ENCODE data around the gene UBR3.

UBR3 gene

DNA sequence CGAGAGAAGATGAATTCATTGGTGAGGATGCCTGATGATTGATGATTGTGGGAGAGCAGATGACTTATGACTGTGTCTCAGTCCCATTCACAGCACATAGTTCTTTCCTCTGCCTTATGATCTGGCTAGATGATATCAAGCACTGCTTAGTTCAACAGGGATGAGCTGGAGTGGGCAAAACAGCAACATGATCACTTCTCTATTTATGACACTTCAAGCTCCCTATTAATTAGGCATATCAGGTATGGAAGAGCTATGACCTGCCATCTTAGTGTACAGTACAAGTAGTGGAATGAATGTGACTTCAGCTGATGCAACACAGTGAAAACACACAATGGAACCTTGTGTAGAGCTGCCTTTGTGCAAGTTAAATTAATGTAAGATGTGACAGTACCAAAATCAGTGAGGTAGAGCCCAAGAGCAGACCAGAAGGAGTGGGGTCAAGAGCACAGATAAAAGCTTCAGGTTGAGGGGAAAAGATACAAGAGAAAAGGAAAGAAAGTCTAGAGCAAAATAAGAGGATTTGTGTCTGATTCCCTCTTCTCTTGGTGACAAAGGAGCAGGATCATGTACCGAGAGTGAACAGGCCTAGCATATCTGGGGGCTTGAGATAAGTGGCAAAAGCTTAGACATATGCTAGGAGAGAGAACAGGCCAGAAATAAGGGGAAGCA is 257.7 kb downstream of the UBR3 start:
- Histone ChIP-seq H3K4me3 (ENCODE audit: low read length) (no peak overlapping the region), H3K9me3 (ENCODE audit: control insufficient read depth, insufficient read depth, low read length) (no peaks in the 10 kb centered on the region), H3K27me3 (ENCODE audit: control insufficient read depth, insufficient read depth, low read length) (no peaks in the 10 kb centered on the region), H3K4me1 (ENCODE audit: control insufficient read depth, insufficient read depth, low read length) (peaks cover 6% of the 10 kb centered on the region), H3K27ac (ENCODE audit: low read length) (no peak overlapping the region), H3K36me3 (ENCODE audit: control insufficient read depth, insufficient read depth, low read length) (no peaks in the 10 kb centered on the region)
- no peak for DNase-seq (ENCODE audit: low read depth, low spot score)
- WGBS (ENCODE audit: insufficient coverage, insufficient read length): no CpG with 5 or more reads among the region's 2 CpGs

DNA sequence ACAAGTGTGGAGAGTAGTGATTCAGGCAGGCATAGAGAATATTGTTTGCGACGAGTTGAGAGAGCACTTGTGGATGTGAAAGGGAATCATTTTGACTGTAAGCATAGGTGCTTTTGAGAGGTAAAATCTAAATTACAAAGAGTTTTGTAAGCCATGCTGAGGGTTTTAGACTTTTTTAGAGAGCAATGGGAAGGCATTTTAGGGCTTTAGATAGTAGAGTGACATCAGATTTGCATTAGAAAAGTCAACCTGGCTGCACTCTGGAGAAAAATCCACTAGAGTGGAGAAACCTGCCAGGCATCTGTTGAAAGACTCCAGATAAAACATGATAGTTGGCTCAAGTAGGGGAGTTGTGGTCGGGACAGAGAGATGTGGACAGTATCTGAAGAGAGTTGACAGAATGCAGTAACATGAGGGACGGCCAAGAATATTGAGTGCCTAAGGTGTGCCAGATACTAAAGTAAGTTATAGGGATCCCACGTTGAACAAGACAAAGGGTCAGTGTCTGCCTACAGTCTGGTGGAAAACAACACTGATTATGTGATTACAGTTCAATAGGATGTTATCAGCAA is 258.9 kb downstream of the UBR3 start:
- DNase-seq (ENCODE audit: low read depth, low spot score): no peak
- no peak overlapping the region for H3K4me3 ChIP-seq (ENCODE audit: low read length)
- H3K27me3 ChIP-seq (ENCODE audit: control insufficient read depth, insufficient read depth, low read length): no peaks in the 10 kb centered on the region
- H3K27ac ChIP-seq (ENCODE audit: low read length): peak overlapping the region; percentile 10
- WGBS (ENCODE audit: insufficient coverage, insufficient read length): no CpG with 5 or more reads among the region's 5 CpGs
- H3K9me3 ChIP-seq (ENCODE audit: control insufficient read depth, insufficient read depth, low read length): no peaks in the 10 kb centered on the region
- H3K36me3 ChIP-seq (ENCODE audit: control insufficient read depth, insufficient read depth, low read length): no peaks in the 10 kb centered on the region
- H3K4me1 ChIP-seq (ENCODE audit: control insufficient read depth, insufficient read depth, low read length): peaks cover 6% of the 10 kb centered on the region

DNA sequence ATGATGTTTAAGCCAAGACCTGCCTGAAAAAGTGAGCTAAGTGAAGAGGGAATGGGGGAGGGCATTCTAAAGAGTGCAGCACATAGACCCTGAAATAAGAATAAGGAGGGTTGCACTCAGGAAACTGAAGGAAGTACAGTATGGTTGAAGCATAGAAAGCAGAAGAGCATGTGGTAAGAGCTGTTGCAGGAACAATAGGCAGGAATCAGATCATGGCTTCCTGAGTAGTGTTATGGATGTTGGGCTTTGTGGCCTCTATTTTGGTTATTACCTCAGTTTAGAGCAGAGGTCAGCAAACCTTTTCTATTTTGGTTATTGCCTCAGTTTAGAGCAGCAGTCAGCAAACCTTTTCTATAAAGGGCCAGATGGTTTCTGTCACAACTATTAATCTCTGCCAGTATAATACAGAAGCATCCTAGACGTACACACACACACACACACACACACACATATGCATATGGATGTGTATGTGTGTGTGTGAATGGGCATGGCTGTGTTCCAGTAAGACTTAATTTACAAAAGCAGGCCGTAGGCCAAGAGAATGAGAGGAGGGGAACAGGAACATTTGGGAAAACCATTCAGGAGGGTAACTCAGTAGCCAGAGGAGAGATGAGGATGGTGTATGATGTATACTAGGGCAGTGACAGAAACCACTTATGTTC is 259.6 kb downstream of the UBR3 start:
- WGBS (ENCODE audit: insufficient coverage, insufficient read length): no CpG with 5 or more reads among the region's 2 CpGs
- peaks cover 6% of the 10 kb centered on the region for H3K4me1 ChIP-seq (ENCODE audit: control insufficient read depth, insufficient read depth, low read length)
- H3K27me3 ChIP-seq (ENCODE audit: control insufficient read depth, insufficient read depth, low read length): no peaks in the 10 kb centered on the region
- H3K9me3 ChIP-seq (ENCODE audit: control insufficient read depth, insufficient read depth, low read length): no peaks in the 10 kb centered on the region
- no peak for DNase-seq (ENCODE audit: low read depth, low spot score)
- H3K36me3 ChIP-seq (ENCODE audit: control insufficient read depth, insufficient read depth, low read length): no peaks in the 10 kb centered on the region
- H3K4me3 ChIP-seq (ENCODE audit: low read length): no peak overlapping the region
- H3K27ac ChIP-seq (ENCODE audit: low read length): peak overlapping the region; percentile 10

DNA sequence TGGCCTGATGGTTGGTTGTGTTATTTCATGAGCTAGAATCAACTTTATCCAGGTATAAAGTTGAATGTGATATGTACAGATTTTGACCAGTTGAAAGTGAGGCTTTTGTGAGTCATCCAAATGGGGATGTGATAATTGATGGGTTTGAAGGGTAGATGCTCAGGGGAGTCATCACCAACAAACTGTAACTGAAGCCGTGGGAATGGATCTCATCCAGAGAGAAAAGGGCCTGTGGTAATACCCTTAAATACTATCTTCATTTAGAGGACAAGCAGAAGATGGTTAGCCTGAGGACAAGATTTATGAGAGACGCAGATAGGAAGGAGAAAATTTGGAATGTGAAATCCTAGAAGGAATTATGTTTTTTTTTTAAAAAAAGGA is 260.1 kb downstream of the UBR3 start:
- Histone ChIP-seq H3K27ac (ENCODE audit: low read length) (no peak overlapping the region), H3K9me3 (ENCODE audit: control insufficient read depth, insufficient read depth, low read length) (no peaks in the 10 kb centered on the region), H3K4me3 (ENCODE audit: low read length) (no peak overlapping the region), H3K36me3 (ENCODE audit: control insufficient read depth, insufficient read depth, low read length) (no peaks in the 10 kb centered on the region), H3K27me3 (ENCODE audit: control insufficient read depth, insufficient read depth, low read length) (no peaks in the 10 kb centered on the region), H3K4me1 (ENCODE audit: control insufficient read depth, insufficient read depth, low read length) (peaks cover 6% of the 10 kb centered on the region)
- WGBS (ENCODE audit: insufficient coverage, insufficient read length): no CpG with 5 or more reads among the region's 2 CpGs
- DNase-seq (ENCODE audit: low read depth, low spot score): no peak

DNA sequence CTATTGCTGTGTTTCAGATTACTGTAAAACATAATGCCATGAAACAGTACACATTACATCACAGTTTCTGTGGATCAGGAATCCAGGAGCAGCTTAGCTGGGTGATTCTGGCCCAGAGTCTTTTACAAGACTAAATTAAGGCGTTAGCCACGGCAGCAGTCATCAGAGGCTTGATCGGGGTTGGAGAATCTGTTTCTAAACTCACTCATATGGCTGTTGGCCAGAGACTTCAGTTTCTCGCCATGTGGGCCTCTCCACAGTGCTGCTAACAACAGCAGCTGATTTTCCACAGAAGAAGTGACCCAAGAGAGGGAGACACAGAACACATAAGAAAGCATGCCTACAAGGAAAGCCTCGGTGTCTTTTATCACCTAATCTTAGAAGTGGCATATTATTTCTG is 261.5 kb downstream of the UBR3 start:
- no peaks in the 10 kb centered on the region for H3K27me3 ChIP-seq (ENCODE audit: control insufficient read depth, insufficient read depth, low read length)
- H3K36me3 ChIP-seq (ENCODE audit: control insufficient read depth, insufficient read depth, low read length): no peaks in the 10 kb centered on the region
- no peak overlapping the region for H3K4me3 ChIP-seq (ENCODE audit: low read length)
- no peak overlapping the region for H3K27ac ChIP-seq (ENCODE audit: low read length)
- H3K9me3 ChIP-seq (ENCODE audit: control insufficient read depth, insufficient read depth, low read length): no peaks in the 10 kb centered on the region
- DNase-seq (ENCODE audit: low read depth, low spot score): no peak
- no CpG with 5 or more reads among the region's 5 CpGs for WGBS (ENCODE audit: insufficient coverage, insufficient read length)
- H3K4me1 ChIP-seq (ENCODE audit: control insufficient read depth, insufficient read depth, low read length): peaks cover 6% of the 10 kb centered on the region

DNA sequence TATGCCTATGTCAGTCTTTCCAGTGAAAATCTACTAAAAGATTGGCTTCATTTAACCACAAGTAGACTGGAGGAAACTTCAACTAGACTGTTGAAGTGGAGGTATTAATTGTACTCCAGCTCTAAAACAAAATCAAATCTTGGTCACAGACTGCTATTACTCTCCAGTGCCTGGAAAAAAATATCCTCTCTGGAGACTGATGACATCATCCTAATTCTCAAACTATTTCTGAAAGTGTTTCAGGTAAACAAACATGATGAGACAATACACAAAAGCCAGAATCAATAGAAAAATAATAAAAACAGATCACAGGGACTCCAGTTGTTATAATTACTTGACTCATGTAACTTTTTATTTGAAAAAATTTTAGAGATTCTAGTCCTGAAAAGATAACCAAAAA is 263.0 kb downstream of the UBR3 start:
- peaks cover 4% of the 10 kb centered on the region for H3K4me1 ChIP-seq (ENCODE audit: control insufficient read depth, insufficient read depth, low read length)
- H3K9me3 ChIP-seq (ENCODE audit: control insufficient read depth, insufficient read depth, low read length): no peaks in the 10 kb centered on the region
- H3K27ac ChIP-seq (ENCODE audit: low read length): no peak overlapping the region
- no peak for DNase-seq (ENCODE audit: low read depth, low spot score)
- H3K27me3 ChIP-seq (ENCODE audit: control insufficient read depth, insufficient read depth, low read length): no peaks in the 10 kb centered on the region
- no peak overlapping the region for H3K4me3 ChIP-seq (ENCODE audit: low read length)
- no peaks in the 10 kb centered on the region for H3K36me3 ChIP-seq (ENCODE audit: control insufficient read depth, insufficient read depth, low read length)

DNA sequence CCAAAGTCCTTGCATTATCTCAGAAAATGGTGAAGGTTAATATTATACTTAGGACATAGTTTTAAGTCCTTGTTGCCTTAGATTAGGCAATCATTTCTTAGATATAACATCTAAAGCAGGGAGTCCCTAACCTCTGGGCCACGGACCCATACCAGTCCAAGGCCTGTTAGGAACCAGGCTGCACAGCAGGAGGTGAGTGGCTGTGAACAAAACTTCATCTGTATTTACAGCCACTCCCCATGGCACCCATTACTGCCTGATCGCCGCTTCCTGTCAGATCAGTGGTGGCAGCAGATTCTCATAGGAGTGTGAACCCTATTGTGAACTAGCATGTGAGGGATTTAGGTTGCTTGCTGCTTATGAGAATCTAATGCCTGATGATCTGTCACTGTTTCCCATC is 264.2 kb downstream of the UBR3 start:
- Histone ChIP-seq H3K36me3 (ENCODE audit: control insufficient read depth, insufficient read depth, low read length) (no peaks in the 10 kb centered on the region), H3K27ac (ENCODE audit: low read length) (no peak overlapping the region), H3K4me1 (ENCODE audit: control insufficient read depth, insufficient read depth, low read length) (peaks cover 3% of the 10 kb centered on the region), H3K27me3 (ENCODE audit: control insufficient read depth, insufficient read depth, low read length) (no peaks in the 10 kb centered on the region), H3K9me3 (ENCODE audit: control insufficient read depth, insufficient read depth, low read length) (no peaks in the 10 kb centered on the region), H3K4me3 (ENCODE audit: low read length) (no peak overlapping the region)
- no CpG with 5 or more reads among the region's 3 CpGs for WGBS (ENCODE audit: insufficient coverage, insufficient read length)
- no peak for DNase-seq (ENCODE audit: low read depth, low spot score)

DNA sequence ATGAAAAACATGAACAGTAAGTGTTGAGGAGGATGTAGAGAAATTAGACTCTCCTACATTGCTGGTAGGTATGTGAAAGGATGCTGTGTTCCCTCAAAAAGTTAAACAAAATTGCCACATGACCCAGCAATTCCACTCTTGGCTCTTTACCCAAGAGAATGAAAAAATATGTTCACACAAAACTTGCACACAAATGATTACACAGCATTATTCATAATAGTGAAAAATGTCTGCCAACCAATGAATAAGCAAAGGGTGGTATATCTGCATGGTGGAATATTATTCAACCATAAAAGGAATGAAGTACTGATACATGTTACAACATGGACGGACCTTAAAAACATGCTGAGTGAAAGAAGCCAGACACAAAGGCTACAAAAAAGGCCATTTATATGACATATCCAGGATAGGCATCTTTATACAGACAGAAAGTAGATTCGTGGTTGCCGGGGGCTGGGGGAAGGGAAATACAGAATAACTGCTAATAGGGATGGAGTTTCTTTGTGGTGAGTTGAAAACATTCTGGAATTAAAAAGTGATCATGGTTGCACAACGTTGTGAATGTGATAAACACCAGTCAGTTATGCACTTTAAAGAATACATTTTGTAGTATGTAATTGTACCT is 265.3 kb downstream of the UBR3 start:
- Histone ChIP-seq H3K4me1 (ENCODE audit: control insufficient read depth, insufficient read depth, low read length) (no peaks in the 10 kb centered on the region; the same call in 1 of the 2 replicates), H3K27ac (ENCODE audit: low read length) (no peak overlapping the region), H3K9me3 (ENCODE audit: control insufficient read depth, insufficient read depth, low read length) (no peaks in the 10 kb centered on the region), H3K4me3 (ENCODE audit: low read length) (no peak overlapping the region), H3K27me3 (ENCODE audit: control insufficient read depth, insufficient read depth, low read length) (no peaks in the 10 kb centered on the region), H3K36me3 (ENCODE audit: control insufficient read depth, insufficient read depth, low read length) (no peaks in the 10 kb centered on the region)
- no peak for DNase-seq (ENCODE audit: low read depth, low spot score)
- WGBS (ENCODE audit: insufficient coverage, insufficient read length): no CpG with 5 or more reads among the region's 4 CpGs

DNA sequence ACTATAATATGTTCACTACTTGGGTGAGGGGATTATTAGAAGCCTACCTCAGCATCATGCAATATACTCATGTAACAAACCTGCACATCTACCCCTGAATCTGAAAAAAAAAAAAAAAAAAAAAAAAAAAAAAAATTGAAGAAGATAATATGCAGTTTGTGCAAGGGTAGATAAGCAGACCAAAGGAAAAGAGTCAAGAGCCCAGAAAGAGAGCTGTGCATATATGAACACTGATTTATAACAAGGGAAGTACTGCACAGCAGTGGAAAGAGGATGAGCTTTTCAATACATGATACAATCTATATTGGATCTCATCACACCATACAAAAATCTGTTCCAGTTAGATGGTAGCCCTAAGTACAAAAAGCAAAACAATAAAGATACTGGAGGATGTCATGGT is 268.1 kb downstream of the UBR3 start:
- Histone ChIP-seq H3K9me3 (ENCODE audit: control insufficient read depth, insufficient read depth, low read length) (no peaks in the 10 kb centered on the region), H3K36me3 (ENCODE audit: control insufficient read depth, insufficient read depth, low read length) (no peaks in the 10 kb centered on the region), H3K27ac (ENCODE audit: low read length) (no peak overlapping the region), H3K4me1 (ENCODE audit: control insufficient read depth, insufficient read depth, low read length) (no peaks in the 10 kb centered on the region), H3K4me3 (ENCODE audit: low read length) (no peak overlapping the region), H3K27me3 (ENCODE audit: control insufficient read depth, insufficient read depth, low read length) (no peaks in the 10 kb centered on the region)
- no peak for DNase-seq (ENCODE audit: low read depth, low spot score)

DNA sequence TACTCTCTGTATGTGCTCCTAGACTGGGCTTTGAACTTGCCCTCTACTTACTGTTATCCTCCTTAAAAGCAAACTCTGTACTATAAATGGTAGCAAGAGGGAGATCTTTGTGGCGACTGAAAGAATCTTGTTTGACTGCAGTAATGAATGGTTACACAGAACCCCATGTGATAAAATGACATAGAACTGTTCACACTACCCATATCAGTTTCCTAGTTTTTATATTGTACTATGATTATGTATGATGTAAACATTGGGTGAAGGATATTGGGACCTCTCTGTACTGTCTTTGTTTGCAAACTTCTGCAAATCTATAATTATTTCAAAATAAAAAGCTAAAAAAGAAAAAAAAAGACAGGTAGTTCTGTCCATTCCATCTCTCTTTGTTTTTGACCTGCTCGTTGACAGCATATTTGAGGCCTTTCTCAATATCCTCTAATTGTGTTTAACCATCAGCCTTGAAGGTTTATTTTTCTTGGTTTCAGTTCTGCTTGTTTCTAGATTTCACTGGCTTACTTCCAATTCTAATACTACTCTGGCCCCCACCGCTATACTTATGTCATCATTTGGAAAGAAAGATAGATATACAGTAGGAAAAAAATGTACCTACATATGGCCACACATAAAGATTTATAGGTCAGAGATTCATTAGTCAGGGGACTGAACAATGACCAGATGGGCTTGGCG is 271.5 kb downstream of the UBR3 start:
- DNase-seq (ENCODE audit: low read depth, low spot score): no peak
- no peaks in the 10 kb centered on the region for H3K36me3 ChIP-seq (ENCODE audit: control insufficient read depth, insufficient read depth, low read length)
- no peak overlapping the region for H3K4me3 ChIP-seq (ENCODE audit: low read length)
- H3K9me3 ChIP-seq (ENCODE audit: control insufficient read depth, insufficient read depth, low read length): no peaks in the 10 kb centered on the region
- no peaks in the 10 kb centered on the region for H3K4me1 ChIP-seq (ENCODE audit: control insufficient read depth, insufficient read depth, low read length)
- no peak overlapping the region for H3K27ac ChIP-seq (ENCODE audit: low read length)
- H3K27me3 ChIP-seq (ENCODE audit: control insufficient read depth, insufficient read depth, low read length): no peaks in the 10 kb centered on the region
- whole genome bisulfite sequencing (ENCODE audit: insufficient coverage, insufficient read length): no CpG with 5 or more reads among the region's 4 CpGs

Data from iPS DF 6.9 (cell line).